BLaER1 (cell line): Measurements from ENCODE around the gene GP9.
A peak's percentile ranks its signal among the peaks of the same experiment; 100 is the strongest.

Experiments used
- H3K27ac ChIP-seq: shearing (Covaris generic); formaldehyde crosslinking; 2 replicates; pipeline ENCODE4 v1.8.1; 2022
- H3K27me3 ChIP-seq: shearing (Covaris generic); formaldehyde crosslinking; 2 replicates; pipeline ENCODE4 v1.8.1; 2022
- H3K36me3 ChIP-seq: shearing (Covaris generic); formaldehyde crosslinking; 2 replicates; pipeline ENCODE4 v1.8.1; 2022
- H3K4me1 ChIP-seq: shearing (Covaris generic); formaldehyde crosslinking; 2 replicates; pipeline ENCODE4 v1.8.1; 2022
- H3K4me2 ChIP-seq: shearing (Covaris generic); formaldehyde crosslinking; 2 replicates; pipeline ENCODE4 v1.8.1; 2022
- H3K4me3 ChIP-seq: shearing (Covaris generic); formaldehyde crosslinking; 2 replicates; pipeline ENCODE4 v1.8.1; 2022
- H3K9ac ChIP-seq: shearing (Covaris generic); formaldehyde crosslinking; 2 replicates; pipeline ENCODE4 v1.8.1; 2022
- H3K9me3 ChIP-seq: shearing (Covaris generic); formaldehyde crosslinking; 2 replicates; pipeline ENCODE4 v1.8.1; 2022
- H4K20me1 ChIP-seq: shearing (Covaris generic); formaldehyde crosslinking; 2 replicates; pipeline ENCODE4 v1.8.1; 2022
- Cebpa-rat ChIP-seq: shearing (Covaris generic); IDR thresholded peaks from 2 replicates; pipeline ENCODE4 v1.8.1; 2022

The GP9 gene

GRCh38 chr3:129018751-129019150 is 41.8 kb upstream of the GP9 start:
- Histone ChIP-seq H3K4me3 (no peak overlapping the region), H4K20me1 (no peaks in the 10 kb centered on the region), H3K4me1 (peaks cover 83% of the 10 kb centered on the region), H3K9me3 (no peaks in the 10 kb centered on the region), H3K4me2 (peak overlapping the region; percentile 95), H3K27me3 (no peaks in the 10 kb centered on the region), H3K27ac (no peak overlapping the region), H3K9ac (no peak overlapping the region), H3K36me3 (no peaks in the 10 kb centered on the region)
- no peak for TF ChIP-seq Cebpa-rat

DNA sequence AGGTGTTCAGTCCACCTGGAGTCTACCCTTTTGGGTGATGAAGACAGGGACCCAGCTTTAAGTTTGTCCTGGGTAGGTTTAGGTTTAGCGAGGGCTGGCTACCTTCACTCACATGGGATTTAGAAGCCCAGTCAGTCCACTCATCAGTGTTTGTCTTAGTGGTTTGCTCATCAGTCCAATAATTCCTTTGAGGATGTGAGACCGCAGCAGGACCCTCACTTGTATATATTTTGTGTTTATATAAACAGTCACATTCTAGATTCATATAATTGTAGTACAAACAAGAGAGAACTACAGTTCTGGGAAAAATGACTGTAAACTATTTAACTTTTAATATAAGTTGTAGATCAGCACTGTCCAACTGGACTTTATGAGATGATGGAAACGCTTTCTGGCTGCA is 41.3 kb upstream of the GP9 start:
- Histone ChIP-seq H3K9ac (no peak overlapping the region), H3K27me3 (no peaks in the 10 kb centered on the region), H3K36me3 (no peaks in the 10 kb centered on the region), H3K4me2 (peak overlapping the region; percentile 95), H3K9me3 (no peaks in the 10 kb centered on the region), H3K27ac (no peak overlapping the region), H3K4me3 (no peak overlapping the region), H4K20me1 (no peaks in the 10 kb centered on the region), H3K4me1 (peaks cover 84% of the 10 kb centered on the region)
- TF ChIP-seq Cebpa-rat: no peak

DNA sequence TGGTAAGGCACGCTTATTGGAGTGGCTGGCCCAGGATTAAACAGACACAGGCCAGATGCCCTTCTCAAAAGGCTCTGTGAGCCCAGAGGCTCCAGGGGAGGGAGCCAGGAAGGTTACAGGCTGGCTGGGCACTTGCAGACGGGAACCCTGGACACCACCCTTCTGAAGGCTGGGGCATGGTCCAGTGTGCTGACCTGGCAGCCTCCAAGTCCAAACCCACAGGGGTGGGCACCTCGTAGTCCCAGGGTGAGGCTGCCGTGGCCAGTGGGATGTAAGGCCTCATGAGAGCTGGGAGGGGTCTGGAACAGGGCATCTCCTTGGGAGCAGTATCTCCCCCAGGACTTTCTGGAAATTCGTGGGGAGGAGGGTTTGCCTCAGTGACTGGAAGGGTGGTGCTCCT is 39.9 kb upstream of the GP9 start:
- Histone ChIP-seq H3K27me3 (no peaks in the 10 kb centered on the region), H3K4me3 (no peak overlapping the region), H3K9ac (no peak overlapping the region), H4K20me1 (no peaks in the 10 kb centered on the region), H3K36me3 (no peaks in the 10 kb centered on the region), H3K4me1 (peaks cover 75% of the 10 kb centered on the region), H3K9me3 (no peaks in the 10 kb centered on the region), H3K27ac (no peak overlapping the region), H3K4me2 (no peak overlapping the region)
- no peak for TF ChIP-seq Cebpa-rat

- H3K36me3 ChIP-seq: no peaks in the 10 kb centered on the region
- H3K9ac ChIP-seq: no peak overlapping the region
- no peaks in the 10 kb centered on the region for H4K20me1 ChIP-seq
- TF ChIP-seq Cebpa-rat: no peak
- H3K4me2 ChIP-seq: no peak overlapping the region
- no peak overlapping the region for H3K27ac ChIP-seq
- no peaks in the 10 kb centered on the region for H3K9me3 ChIP-seq
- no peak overlapping the region for H3K4me3 ChIP-seq
- no peaks in the 10 kb centered on the region for H3K27me3 ChIP-seq
- H3K4me1 ChIP-seq: peaks cover 75% of the 10 kb centered on the region
These were observed 39.4 kb upstream of the GP9 start for GRCh38 chr3:129021140-129021551.

DNA sequence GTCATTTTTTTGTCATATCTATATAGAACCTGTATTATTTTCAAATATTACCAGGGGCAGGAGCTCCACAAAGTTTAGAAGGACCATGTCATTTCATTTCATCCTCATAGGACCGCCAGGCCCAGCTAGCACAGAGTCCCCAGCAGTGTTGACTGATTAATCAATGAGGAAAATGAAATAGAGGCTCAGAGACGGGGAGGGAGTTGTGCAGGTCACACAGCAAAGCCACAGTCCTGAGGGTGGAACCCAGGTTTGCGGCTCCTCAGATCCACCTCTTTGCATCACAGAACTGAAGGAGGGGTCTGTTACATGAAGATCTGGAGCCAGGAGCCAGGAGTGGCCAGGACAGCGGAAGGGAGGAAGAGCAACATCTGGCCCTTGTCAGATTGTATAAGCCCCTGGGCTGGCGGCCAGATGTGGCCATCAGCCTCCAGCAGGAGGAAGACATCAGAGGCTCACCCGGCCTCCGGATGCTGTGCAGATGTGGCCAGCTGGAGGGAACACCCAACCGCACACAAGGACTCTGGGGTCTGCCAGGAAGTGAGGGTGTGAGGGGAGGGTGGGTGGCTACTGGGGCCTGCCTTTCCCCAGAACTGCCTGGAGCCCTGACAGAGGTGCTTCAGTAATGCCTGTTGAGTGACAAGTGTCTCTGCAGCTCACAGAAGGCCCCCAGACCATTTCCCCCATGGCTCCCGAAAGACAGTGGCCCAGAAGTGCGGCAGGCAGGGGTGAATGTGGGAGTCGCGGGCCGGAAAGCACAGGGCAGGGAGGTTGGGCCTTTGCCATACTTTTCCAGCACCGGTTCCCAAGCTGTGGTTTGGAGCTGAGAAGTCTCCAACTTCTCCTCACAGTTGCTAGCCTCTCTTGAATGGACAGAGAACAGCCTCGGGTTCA is 38.2 kb upstream of the GP9 start:
- Histone ChIP-seq H3K4me1 (peaks cover 73% of the 10 kb centered on the region), H3K4me3 (no peak overlapping the region), H3K4me2 (peak overlapping the region; percentile 72), H3K27me3 (no peaks in the 10 kb centered on the region), H3K27ac (peak overlapping the region; percentile 31; the same call in 1 of the 2 replicates), H3K9me3 (no peaks in the 10 kb centered on the region), H4K20me1 (no peaks in the 10 kb centered on the region), H3K36me3 (no peaks in the 10 kb centered on the region), H3K9ac (peak overlapping the region; percentile 11; the same call in 1 of the 2 replicates)
- no peak for TF ChIP-seq Cebpa-rat

DNA sequence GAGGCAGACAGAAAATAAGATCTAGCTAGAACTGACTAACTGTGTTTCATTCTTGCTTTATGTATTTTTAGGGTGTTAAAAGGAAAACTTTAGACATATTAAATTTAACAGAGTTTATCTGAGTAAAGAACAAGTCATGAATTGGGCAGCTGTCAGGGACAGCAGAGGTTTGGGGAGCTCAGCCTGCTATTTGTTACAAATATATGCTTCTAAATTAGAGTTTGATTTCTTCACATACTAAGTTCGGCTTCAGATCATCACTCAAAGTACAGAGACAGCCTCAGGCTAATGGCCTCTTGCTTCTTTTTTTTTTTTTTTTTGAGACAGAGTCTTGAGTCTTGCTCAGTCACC is 37.6 kb upstream of the GP9 start:
- no peaks in the 10 kb centered on the region for H3K27me3 ChIP-seq
- H3K9ac ChIP-seq: no peak overlapping the region
- no peaks in the 10 kb centered on the region for H3K36me3 ChIP-seq
- H4K20me1 ChIP-seq: no peaks in the 10 kb centered on the region
- H3K4me3 ChIP-seq: no peak overlapping the region
- peak overlapping the region; percentile 72 for H3K4me2 ChIP-seq
- H3K4me1 ChIP-seq: peaks cover 71% of the 10 kb centered on the region
- H3K27ac ChIP-seq: peak overlapping the region; percentile 31; the same call in 1 of the 2 replicates
- H3K9me3 ChIP-seq: no peaks in the 10 kb centered on the region
- no peak for TF ChIP-seq Cebpa-rat

GRCh38 chr3:129023909-129024308 is 36.7 kb upstream of the GP9 start:
- Histone ChIP-seq H3K9me3 (no peaks in the 10 kb centered on the region), H3K4me1 (peaks cover 61% of the 10 kb centered on the region), H3K36me3 (no peaks in the 10 kb centered on the region), H3K4me3 (no peak overlapping the region), H4K20me1 (no peaks in the 10 kb centered on the region), H3K27ac (no peak overlapping the region), H3K9ac (no peak overlapping the region), H3K27me3 (no peaks in the 10 kb centered on the region), H3K4me2 (peak overlapping the region; percentile 23; the same call in 1 of the 2 replicates)
- no peak for TF ChIP-seq Cebpa-rat

GRCh38 chr3:129025108-129025507 is 35.5 kb upstream of the GP9 start:
- Histone ChIP-seq H3K9ac (no peak overlapping the region), H3K4me3 (no peak overlapping the region), H3K9me3 (peaks cover 3% of the 10 kb centered on the region), H3K4me1 (peaks cover 55% of the 10 kb centered on the region), H3K4me2 (no peak overlapping the region), H3K36me3 (no peaks in the 10 kb centered on the region), H3K27me3 (no peaks in the 10 kb centered on the region), H4K20me1 (no peaks in the 10 kb centered on the region), H3K27ac (no peak overlapping the region)
- no peak for TF ChIP-seq Cebpa-rat

DNA sequence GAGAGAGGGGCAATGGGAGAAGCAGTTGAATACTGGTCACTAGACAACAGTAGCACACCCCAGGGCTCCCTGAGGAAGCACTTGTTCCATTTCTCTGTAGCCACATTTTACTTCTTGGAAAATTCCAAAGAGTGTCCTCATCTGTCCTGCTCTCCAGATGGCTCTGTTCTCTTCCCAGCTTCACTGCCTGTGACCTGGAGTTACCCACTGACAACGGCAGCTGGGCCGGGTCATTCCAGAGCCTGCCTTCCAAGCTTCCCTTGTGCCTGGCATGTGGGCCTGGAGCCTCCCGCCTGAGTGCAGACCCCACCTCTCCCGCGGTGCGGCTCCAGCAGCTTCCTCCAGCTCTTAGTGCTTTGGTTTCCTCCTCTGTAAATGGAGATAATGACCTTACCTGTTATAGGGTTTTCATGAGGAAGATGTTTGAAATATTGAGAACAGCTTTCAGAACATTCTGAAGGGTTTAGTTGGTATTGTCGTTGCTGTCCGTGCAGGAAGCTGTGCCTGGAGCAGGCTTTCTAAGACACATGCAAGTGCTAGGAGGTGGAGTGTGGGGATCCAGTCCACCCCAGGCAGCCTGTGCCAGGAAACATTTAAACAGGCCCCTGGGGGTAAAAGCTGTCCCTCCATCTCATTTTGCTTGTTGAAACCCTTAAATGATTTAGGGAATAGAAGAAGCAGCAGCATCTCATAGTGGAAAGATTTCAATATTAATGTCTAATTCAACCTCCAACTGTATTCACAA is 34.7 kb upstream of the GP9 start:
- no peak overlapping the region for H3K27ac ChIP-seq
- H3K4me3 ChIP-seq: no peak overlapping the region
- peak overlapping the region; percentile 87 for H3K4me2 ChIP-seq
- no peaks in the 10 kb centered on the region for H3K36me3 ChIP-seq
- H3K9ac ChIP-seq: 0 out of 2 replicates have a peak overlapping the region, but pooled peaks have one; percentile 6
- peaks cover 10% of the 10 kb centered on the region for H3K9me3 ChIP-seq
- H3K4me1 ChIP-seq: peaks cover 56% of the 10 kb centered on the region
- H4K20me1 ChIP-seq: no peaks in the 10 kb centered on the region
- H3K27me3 ChIP-seq: no peaks in the 10 kb centered on the region
- no peak for TF ChIP-seq Cebpa-rat
